ENCODE measurements around the gene BOLA3.
"Not testable (repeated sequence)": the region's sequence is repeated elsewhere in the genome, so short reads cannot be mapped to it uniquely, and the experiment has no call there.

BOLA3 gene

GRCh38 chr2:74147727-74148456, at the start of gene BOLA3:
TSS of gene BOLA3 (minus strand) at chr2:74147912. CDS start at chr2:74147874, 38 bp downstream.
- peak; percentile 77 to 86 for DNase-seq

GRCh38 chr2:74197049-74197448, 49.3 kb upstream of the BOLA3 start:
- DNase-seq, result no peak

- DNase-seq, result no peak
These were observed 47.1 kb upstream of the BOLA3 start for GRCh38 chr2:74194799-74195198.

GRCh38 chr2:74191596-74192380, 44.1 kb upstream of the BOLA3 start:
- peak in 1 of 2 experiments; percentile 7 for DNase-seq

- no peak for DNase-seq
These were observed 41.0 kb upstream of the BOLA3 start for GRCh38 chr2:74188696-74189095.

GRCh38 chr2:74188018-74188601, 40.4 kb upstream of the BOLA3 start:
- DNase-seq, result peak in 1 of 2 experiments; percentile 7

- DNase-seq, result not testable (repeated sequence)
These were observed 39.0 kb upstream of the BOLA3 start for GRCh38 chr2:74186706-74187105.

- no peak for DNase-seq
These were observed 38.3 kb upstream of the BOLA3 start for GRCh38 chr2:74186038-74186437.

- DNase-seq, result no peak
These were observed 36.2 kb upstream of the BOLA3 start for GRCh38 chr2:74183878-74184277.

GRCh38 chr2:74181739-74182138, 34.0 kb upstream of the BOLA3 start:
- no peak for DNase-seq

GRCh38 chr2:74179063-74179865, 31.6 kb upstream of the BOLA3 start:
- no peak for DNase-seq

- DNase-seq, result peak; percentile 98 to 99
These were observed 30.7 kb upstream of the BOLA3 start, which contains the start of gene MOB1A for GRCh38 chr2:74178211-74179062. TSS of gene MOB1A (minus strand) at chr2:74178879. CDS start at chr2:74178674, 205 bp downstream.

GRCh38 chr2:74177696-74178095, 30.0 kb upstream of the BOLA3 start:
- DNase-seq, result no peak

- no peak for DNase-seq
These were observed 27.2 kb upstream of the BOLA3 start for GRCh38 chr2:74174909-74175308.

- DNase-seq, result no peak
These were observed 21.0 kb upstream of the BOLA3 start for GRCh38 chr2:74168739-74169138.

- no peak for DNase-seq
These were observed 17.0 kb upstream of the BOLA3 start for GRCh38 chr2:74164761-74165160.

- no peak for DNase-seq
These were observed 15.2 kb upstream of the BOLA3 start for GRCh38 chr2:74162951-74163350.

- no peak for DNase-seq
These were observed 8.1 kb upstream of the BOLA3 start for GRCh38 chr2:74155830-74156229.

- DNase-seq, result no peak
These were observed 5.2 kb upstream of the BOLA3 start for GRCh38 chr2:74152954-74153353.

- no peak for DNase-seq
These were observed 2.0 kb upstream of the BOLA3 start for GRCh38 chr2:74149570-74150319.

GRCh38 chr2:74149247-74149525, 1.5 kb upstream of the BOLA3 start:
- DNase-seq, result peak in 1 of 2 experiments; percentile 7

Data from NCI-H2081 (cell line).